Measurements from ENCODE around the gene SLFNL1. TPM values are rescaled to one million over a fixed set of nuclear protein-coding genes. Genes with fewer than 3 reads are reported as not detected.
A peak's percentile ranks its signal among the peaks of the same experiment; 100 is the strongest.

SLFNL1 gene
- total RNA-seq, 1 experiment from 2014 or later = not detected

DNA sequence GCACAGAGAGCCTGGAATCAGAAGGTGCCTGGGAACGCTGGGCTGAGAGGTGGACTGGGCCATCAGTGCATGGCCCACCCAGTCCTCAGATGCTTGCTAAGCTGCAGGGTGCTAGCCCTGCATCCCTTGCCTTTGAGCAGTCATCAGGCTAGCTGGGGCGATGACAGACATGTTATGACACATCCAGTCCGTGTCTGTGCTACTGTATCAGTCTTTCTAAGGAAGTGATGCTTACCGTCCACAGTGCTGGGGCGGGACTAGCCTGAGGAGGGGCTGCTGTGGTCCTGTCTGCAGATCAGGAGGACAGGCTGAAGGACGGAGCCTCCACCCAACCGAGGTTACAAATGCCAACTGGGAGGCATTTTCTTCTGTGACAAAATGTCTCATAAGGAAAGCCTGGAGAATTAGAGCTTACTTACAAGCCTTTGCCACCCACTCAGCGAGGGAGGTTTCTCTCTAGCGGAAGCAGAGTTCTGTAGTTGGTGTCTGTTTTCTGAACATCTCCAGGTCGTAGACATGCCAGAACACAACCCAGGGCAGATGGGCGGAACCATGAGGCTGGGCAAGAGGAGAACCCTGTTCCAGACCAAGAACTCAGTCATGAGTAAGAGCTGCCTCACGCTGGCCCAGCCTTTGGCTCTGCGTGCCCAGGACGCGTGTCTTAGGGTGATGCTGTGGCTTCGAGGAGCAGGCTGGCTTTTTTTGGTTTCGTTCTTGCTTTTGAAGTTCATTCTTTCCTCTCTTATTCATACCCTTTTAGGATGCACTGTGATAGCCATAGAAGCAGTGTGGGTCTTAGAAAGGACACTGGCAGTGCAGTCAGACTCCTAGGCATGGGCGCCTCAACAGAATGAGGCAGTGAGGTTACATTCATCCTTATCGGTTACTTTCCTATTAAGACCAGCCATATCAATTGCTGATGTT lies 14.3 kb downstream of the SLFNL1 start:
- H3K9me3 ChIP-seq = no peaks in the 10 kb centered on the region
- no peak for DNase-seq
- H3K36me3 ChIP-seq = peaks cover 98% of the 10 kb centered on the region
- no peaks in the 10 kb centered on the region for H3K27me3 ChIP-seq
- no peak overlapping the region for H3K4me3 ChIP-seq

DNA sequence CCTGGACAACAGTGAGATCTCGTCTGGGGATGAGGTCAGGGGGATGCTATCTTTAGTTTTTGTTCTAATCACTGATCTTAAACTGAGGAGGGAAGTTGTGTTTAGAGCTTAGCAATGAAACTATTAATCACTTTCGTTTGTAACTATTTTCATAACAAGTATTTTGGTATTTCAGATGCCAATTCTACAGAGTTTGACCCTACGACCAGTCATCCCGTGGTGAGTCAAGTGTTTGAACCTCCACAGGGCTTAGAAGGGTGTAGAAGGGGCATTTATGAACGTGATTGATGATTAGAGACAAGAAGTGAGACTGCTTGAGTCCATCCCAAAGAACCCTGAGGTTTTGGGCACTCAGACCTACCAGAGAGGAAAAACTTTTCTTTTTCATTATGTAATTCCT lies 15.6 kb downstream of the SLFNL1 start:
- no peak for DNase-seq
- H3K9me3 ChIP-seq = no peaks in the 10 kb centered on the region
- peaks cover 98% of the 10 kb centered on the region for H3K36me3 ChIP-seq
- no peaks in the 10 kb centered on the region for H3K27me3 ChIP-seq
- no peak overlapping the region for H3K4me3 ChIP-seq

DNA sequence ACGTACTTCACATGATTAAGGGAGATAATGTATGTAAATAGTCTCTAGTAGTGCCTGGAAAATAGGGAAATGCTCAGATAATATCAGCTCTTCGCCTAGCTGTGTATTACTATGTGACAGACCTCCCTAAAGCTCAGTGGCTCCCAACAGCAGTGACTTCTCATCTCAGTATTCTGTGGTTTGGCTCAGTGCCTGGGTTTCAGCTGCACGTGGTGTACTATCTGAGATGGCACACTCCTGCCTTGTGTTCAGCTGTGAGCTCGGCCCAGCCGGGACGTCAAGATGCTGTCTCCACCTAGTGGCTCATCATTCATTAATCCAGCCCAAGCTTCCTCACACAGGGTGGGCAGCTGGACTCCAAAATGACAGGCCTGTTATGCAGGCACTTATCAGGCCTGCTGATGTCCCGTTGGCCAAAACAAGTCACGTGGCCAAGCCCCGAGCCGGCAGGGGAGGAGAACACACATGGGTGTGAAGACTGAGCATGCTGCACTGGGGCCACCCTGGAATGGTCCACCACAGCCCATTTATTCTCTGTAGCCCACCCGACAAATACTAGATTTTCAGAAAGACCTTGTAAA lies 17.8 kb downstream of the SLFNL1 start:
- peaks cover 96% of the 10 kb centered on the region for H3K36me3 ChIP-seq
- no peaks in the 10 kb centered on the region for H3K9me3 ChIP-seq
- no peaks in the 10 kb centered on the region for H3K27me3 ChIP-seq
- peak; percentile 97 for DNase-seq
- no peak overlapping the region for H3K4me3 ChIP-seq

DNA sequence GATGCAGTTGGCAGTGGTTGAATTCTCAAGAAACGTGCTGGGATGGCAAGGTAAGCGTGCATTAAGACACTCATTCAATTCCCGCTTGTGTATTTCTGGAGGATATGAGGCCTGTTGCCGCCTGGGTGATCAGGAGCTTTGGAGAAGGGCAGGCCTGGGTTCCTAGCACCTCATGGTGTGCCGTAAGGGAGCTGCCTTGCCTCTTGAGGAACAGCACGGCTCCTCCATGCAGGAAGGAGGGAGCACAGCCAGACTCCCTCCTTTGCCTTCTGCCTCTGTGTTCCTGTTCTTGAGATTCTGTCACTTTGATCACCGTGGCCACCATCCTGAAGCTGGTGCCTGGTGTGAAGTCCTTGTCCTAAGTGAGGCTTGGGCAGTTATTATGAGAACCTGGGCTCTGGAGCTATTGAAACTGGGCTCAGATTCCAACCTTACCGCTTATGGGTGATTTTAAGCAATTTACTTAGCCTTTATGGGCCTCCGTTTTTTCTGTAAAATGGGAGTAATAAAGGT lies 18.3 kb downstream of the SLFNL1 start:
- Histone ChIP-seq H3K9me3 (no peaks in the 10 kb centered on the region), H3K36me3 (peaks cover 95% of the 10 kb centered on the region), H3K4me3 (no peak overlapping the region), H3K27me3 (no peaks in the 10 kb centered on the region)
- DNase-seq = no peak

DNA sequence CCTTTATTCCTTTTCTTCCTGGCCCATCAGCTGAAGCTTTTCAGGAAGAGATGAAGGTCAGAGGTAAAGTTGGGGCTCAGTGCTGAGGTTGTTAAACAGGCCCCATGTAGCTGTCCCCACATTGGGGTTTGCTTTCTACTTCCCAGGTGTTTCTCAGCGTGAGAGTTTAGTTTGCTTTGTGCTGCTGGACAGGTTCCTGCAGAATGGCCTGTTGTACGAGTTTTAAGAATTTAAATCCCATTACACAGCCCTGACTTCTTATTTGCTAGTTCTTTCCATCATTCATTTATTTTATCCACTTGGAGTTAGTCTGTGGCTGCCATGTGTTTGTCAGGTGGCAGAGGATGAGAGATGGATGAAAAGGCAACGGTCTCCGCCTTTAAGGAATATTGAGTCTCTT lies 22.9 kb downstream of the SLFNL1 start:
- Histone ChIP-seq H3K9me3 (no peaks in the 10 kb centered on the region), H3K36me3 (peaks cover 91% of the 10 kb centered on the region), H3K27me3 (no peaks in the 10 kb centered on the region), H3K4me3 (no peak overlapping the region)
- no peak for DNase-seq

DNA sequence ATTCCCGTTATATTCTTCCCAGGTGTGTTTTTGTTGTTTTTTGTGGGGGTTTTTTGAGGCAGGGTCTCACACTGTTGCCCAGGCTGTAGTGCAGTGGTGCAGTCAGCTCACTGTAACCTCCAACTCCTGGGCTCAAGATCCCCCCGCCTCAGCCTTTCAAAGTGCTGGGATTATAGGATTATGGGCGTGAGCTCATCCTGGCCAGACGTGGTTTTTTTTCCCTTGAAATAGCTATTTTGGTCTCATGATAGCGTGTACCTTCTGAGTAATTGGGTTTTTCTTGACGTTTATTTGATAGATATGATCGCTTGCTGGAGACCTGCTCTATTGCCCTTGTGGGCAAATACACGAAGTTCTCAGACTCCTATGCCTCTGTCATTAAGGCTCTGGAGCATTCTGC lies 24.4 kb downstream of the SLFNL1 start:
- H3K36me3 ChIP-seq = peaks cover 90% of the 10 kb centered on the region

DNA sequence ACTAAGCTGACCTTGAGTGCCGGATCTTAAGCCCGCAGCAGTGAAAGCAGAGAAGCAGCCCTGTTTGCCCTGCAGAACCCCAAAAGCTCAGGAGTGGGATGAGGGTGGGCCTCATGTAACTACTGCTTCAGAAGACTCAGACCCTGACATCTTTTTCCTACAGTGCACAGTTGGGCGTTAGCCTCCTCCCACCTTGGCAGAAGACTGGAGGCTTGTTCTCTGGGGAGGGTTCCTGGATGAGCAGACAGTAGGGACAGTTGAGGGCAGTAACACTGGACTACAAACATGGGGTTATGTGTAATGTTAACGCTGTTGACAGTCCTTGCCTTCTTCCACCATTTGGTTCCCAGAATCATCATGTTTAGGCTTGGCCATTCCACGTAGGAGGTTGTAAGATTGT lies 32.5 kb downstream of the SLFNL1 start:
- Histone ChIP-seq H3K9me3 (no peaks in the 10 kb centered on the region), H3K27me3 (no peaks in the 10 kb centered on the region), H3K4me3 (no peak overlapping the region), H3K36me3 (peaks cover 97% of the 10 kb centered on the region)
- DNase-seq = no peak

More for the DNA sequence above, 24.4 kb downstream of the SLFNL1 start:
- H3K27me3 ChIP-seq = no peaks in the 10 kb centered on the region
- DNase-seq = no peak
- H3K4me3 ChIP-seq = no peak overlapping the region
- no peaks in the 10 kb centered on the region for H3K9me3 ChIP-seq

DNA sequence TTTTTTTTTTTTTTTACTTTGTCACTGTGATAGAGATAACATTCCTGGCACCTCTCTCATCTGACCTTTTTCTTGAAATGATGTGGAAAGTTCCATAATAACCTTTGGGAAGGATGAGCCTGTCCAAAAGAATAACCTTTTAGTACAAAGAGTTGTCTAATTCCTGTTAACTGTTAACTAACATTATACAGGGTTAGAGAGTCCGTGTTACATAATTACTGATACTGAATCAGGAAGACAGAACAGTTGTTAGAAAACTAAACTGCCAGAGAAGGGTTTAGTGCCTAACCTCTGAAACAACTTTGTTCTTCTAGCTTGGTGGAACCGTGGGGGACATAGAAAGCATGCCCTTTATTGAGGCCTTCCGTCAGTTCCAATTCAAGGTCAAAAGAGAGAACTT lies 33.2 kb downstream of the SLFNL1 start:
- H3K36me3 ChIP-seq = peaks cover 100% of the 10 kb centered on the region
- no peaks in the 10 kb centered on the region for H3K27me3 ChIP-seq
- H3K9me3 ChIP-seq = no peaks in the 10 kb centered on the region
- no peak overlapping the region for H3K4me3 ChIP-seq
- DNase-seq = no peak

DNA sequence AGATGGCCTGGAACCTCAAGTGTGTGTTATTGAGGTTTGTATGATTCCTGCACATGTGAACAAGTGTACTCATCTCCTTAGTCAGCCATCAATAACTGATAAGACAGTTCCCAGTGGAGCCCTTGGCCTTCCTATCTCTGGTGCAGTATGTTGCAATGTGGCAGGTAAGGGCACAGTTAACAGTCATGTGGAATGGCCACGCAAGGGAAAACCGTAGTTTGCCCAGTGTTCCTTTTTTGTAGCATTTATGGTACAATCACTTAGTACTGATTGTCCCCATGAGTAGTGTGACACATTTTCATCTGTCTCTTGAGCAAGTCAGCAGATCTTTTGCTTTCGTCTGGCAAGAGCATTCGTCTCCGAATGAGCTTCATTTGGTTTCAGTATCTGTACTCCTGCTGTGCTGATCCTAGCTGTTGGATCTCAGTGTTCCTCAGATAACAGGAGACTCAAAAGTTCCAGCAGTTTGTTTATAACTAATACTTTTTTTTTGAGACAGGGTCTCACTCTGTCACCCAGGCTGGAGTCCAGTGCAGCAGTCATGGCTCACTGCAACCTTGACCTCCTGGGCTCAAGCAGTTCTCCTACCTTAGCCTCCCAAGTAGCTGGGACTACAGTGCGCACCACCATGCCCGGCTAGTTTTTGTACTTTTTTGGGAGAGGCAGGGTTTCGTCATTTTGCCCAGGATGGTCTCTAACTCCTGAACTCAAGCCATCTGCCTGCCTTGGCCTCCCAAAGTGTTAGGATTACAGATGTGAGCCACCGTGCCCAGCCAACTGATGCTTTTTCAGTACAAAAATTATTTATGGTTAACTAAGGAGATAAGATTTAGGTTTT lies 33.9 kb downstream of the SLFNL1 start:
- no peak for DNase-seq
- no peak overlapping the region for H3K4me3 ChIP-seq
- H3K9me3 ChIP-seq = no peaks in the 10 kb centered on the region
- peaks cover 100% of the 10 kb centered on the region for H3K36me3 ChIP-seq
- H3K27me3 ChIP-seq = no peaks in the 10 kb centered on the region

DNA sequence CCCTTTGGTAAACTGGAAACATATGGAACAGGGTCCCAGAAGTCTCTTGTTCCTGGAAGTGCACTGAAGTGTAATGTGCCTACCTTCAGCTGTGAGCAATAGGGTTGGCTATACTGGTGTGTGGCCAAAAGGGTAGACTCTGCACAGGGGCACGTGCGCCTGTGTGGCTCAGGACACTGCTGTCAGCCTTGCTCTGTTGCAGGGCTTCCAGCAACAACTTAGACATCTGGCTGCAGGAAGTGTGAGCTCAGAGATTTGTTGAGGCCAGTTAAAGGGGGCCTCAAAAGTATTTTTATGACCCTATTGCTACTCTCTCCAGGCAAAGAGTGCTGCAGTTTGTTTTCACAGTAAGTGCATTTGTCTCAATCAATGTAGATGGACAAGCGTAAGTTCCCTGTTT lies 34.6 kb downstream of the SLFNL1 start:
- H3K4me3 ChIP-seq = no peak overlapping the region
- no peaks in the 10 kb centered on the region for H3K27me3 ChIP-seq
- peaks cover 96% of the 10 kb centered on the region for H3K36me3 ChIP-seq
- no peak for DNase-seq
- no peaks in the 10 kb centered on the region for H3K9me3 ChIP-seq

DNA sequence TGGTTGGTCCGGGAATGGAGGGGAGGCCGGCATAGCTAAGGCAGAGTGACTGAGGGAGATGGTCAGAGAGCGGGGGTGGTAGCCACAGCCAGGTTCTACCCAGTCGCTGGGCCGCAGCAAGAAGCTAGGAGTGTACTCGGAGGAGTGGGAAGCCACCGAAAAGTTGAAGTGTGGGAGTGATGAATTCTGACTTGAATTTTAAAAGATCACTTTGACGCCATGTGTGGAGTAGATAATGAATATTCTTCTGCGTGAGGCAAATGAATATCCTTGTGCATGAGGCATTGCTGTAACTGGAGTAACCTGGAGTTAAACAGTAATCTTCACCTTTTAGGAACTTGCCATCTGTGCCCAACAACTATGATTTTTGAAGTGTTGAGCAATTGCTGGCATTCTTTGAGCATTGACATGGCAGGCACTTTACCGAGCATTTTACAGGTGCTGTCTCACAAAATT lies 35.2 kb downstream of the SLFNL1 start:
- DNase-seq = no peak
- H3K36me3 ChIP-seq = peaks cover 95% of the 10 kb centered on the region
- H3K9me3 ChIP-seq = no peaks in the 10 kb centered on the region
- H3K4me3 ChIP-seq = no peak overlapping the region
- no peaks in the 10 kb centered on the region for H3K27me3 ChIP-seq

DNA sequence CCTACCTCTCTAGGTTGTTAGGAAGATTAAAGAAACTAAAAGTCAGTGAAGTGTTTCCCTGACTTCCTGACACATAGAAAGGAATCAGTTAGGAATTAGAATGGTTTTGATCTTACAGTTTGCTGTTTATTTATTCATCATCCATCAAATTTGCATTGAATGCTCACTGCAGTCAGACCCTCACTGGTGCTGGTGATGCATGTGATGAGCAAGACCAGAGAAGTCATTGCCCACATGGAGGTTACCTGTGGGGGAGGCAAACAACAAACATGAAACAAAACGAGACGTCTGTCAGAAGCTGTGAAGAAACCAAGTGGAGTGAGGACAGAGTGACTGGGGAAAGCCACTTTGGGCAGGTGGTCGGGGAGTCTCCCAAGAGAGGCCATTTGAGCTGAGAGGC lies 35.6 kb downstream of the SLFNL1 start:
- no peaks in the 10 kb centered on the region for H3K27me3 ChIP-seq
- DNase-seq = no peak
- no peaks in the 10 kb centered on the region for H3K9me3 ChIP-seq
- peaks cover 94% of the 10 kb centered on the region for H3K36me3 ChIP-seq
- no peak overlapping the region for H3K4me3 ChIP-seq

DNA sequence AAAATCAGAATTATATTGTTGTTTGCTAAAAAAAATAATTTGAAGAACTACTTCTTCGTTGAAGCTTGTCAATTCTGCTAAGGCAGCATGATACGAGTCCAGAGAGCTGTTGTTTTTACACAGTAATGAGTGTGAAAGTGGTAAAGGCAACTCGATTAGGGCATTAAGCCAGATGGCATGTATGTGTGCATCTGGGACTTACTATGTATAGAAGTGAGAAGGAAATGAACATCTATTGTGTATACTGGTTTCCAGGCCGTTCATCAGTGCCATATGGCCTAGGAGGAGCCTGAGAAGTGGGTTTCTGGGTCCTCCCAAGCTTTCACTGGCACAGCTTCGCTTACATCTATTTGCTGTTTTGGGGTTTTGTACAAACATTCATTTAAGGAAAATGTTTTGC lies 36.4 kb downstream of the SLFNL1 start:
- no peaks in the 10 kb centered on the region for H3K27me3 ChIP-seq
- peaks cover 92% of the 10 kb centered on the region for H3K36me3 ChIP-seq
- no peak overlapping the region for H3K4me3 ChIP-seq
- DNase-seq = no peak
- no peaks in the 10 kb centered on the region for H3K9me3 ChIP-seq

DNA sequence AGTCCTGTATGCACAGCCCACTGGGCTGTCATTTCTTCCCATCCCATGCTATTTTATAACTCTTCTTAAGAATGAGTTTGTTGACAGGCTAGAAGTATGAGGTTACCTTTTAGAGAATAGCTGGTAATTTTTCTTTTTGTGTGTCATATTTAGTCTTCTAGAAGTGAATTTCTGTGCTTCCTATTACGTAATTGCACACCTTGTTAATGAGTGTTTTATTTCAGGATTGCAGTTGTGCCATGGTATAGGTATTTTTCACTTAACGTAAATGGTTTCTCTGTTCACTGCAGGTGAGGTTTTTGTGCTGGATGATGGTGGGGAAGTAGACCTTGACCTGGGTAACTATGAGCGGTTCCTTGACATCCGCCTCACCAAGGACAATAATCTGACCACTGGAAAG lies 37.0 kb downstream of the SLFNL1 start:
- H3K27me3 ChIP-seq = no peaks in the 10 kb centered on the region
- peaks cover 86% of the 10 kb centered on the region for H3K36me3 ChIP-seq
- no peak for DNase-seq
- no peaks in the 10 kb centered on the region for H3K9me3 ChIP-seq
- H3K4me3 ChIP-seq = no peak overlapping the region

DNA sequence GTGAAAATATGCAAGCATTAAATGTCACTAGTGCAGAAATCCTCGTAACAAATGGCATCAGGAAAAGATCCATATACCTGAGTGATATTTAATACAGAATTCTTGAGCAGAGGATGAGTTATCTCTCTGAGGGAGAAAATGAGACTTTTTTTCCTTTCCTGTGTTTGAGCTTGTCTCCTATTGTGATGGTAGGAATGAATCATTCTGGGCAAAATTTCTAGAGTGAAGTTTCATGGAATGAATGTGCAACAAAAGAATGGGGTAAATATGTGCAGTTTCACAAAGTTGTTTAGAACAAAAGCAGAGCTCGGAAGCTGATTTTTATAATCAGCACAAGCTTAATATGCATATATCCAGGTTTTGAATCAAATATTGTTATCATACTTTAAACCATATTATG lies 37.5 kb downstream of the SLFNL1 start:
- no peak for DNase-seq
- H3K36me3 ChIP-seq = peaks cover 82% of the 10 kb centered on the region
- H3K9me3 ChIP-seq = no peaks in the 10 kb centered on the region
- no peak overlapping the region for H3K4me3 ChIP-seq
- no peaks in the 10 kb centered on the region for H3K27me3 ChIP-seq

DNA sequence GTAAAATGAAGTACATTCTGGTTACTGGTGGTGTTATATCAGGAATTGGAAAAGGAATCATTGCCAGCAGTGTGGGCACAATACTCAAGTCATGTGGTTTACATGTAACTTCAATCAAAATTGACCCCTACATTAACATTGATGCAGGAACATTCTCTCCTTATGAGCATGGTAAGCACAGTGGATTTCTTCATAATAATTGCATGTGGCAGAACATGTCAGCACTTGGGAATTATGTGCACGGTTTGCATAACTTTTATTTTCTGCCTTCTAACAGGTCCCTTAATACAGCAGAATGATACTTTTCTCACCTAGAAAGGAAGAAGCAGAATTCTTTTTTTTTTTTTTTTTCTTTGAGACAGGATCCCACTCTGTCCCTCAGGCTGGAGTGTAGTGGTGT lies 38.2 kb downstream of the SLFNL1 start:
- no peaks in the 10 kb centered on the region for H3K9me3 ChIP-seq
- DNase-seq = no peak
- H3K4me3 ChIP-seq = no peak overlapping the region
- no peaks in the 10 kb centered on the region for H3K27me3 ChIP-seq
- peaks cover 74% of the 10 kb centered on the region for H3K36me3 ChIP-seq

DNA sequence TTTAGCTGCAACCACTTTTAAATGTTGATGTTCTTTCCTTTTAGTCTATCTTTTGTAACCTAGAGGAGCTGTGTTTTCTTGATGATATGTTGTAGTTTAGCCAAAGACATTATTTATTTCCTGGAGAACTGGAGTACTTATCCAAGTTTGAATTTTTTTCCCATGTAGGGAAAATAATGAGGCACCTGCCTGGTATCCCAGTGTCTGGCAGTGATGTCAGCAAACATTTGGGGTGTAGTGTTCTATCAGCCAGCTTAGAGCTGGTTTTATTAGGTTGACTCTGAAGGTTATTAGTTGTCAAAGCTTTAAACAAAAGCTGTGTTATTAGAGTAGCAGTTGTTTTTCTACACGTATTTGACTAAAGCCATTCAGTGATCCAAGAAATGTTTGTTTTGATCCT lies 38.8 kb downstream of the SLFNL1 start:
- H3K27me3 ChIP-seq = no peaks in the 10 kb centered on the region
- H3K4me3 ChIP-seq = no peak overlapping the region
- H3K36me3 ChIP-seq = peaks cover 68% of the 10 kb centered on the region
- no peaks in the 10 kb centered on the region for H3K9me3 ChIP-seq
- no peak for DNase-seq

Data from MG63 (cell line).